Measurements from ENCODE around the gene CES5A. TPM values are rescaled to one million over a fixed set of nuclear protein-coding genes. Genes with fewer than 3 reads are reported as not detected.
"Not testable (repeated sequence)": the region's sequence is repeated elsewhere in the genome, so short reads cannot be mapped to it uniquely, and the experiment has no call there.

The CES5A gene
- total RNA-seq, 3 donors from 2014 or later, result not detected

DNA sequence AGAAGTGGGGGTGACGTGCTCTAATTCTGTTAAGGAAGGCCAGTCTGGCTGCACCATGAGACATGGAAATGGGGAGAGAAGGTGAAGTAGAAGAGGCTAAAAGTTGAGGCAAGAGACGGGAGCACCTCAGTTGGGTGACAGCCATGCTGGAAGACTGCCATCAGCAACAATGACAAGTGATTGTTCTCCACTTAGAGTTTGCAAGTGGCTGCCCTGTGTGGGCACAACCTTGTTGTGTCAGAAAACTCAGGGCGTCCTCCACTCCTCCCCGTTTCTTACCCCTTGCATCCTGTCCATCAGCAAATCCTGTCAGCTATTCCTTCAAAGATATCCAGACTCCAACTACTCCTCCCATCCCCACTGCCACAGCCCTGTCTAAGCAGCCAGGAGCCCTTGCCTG is 59.9 kb downstream of the CES5A start:
- Histone ChIP-seq H3K4me1 (ENCODE audit: low read depth) (no peaks in the 10 kb centered on the region), H3K4me3 (no peak overlapping the region), H3K36me3 (ENCODE audit: low read depth) (no peaks in the 10 kb centered on the region), H3K9me3 (no peaks in the 10 kb centered on the region)
- no peak for ATAC-seq
- intact Hi-C loops (cut with DNase I, micrococcal nuclease), result no loop called here
- TF ChIP-seq, protein P1, sequence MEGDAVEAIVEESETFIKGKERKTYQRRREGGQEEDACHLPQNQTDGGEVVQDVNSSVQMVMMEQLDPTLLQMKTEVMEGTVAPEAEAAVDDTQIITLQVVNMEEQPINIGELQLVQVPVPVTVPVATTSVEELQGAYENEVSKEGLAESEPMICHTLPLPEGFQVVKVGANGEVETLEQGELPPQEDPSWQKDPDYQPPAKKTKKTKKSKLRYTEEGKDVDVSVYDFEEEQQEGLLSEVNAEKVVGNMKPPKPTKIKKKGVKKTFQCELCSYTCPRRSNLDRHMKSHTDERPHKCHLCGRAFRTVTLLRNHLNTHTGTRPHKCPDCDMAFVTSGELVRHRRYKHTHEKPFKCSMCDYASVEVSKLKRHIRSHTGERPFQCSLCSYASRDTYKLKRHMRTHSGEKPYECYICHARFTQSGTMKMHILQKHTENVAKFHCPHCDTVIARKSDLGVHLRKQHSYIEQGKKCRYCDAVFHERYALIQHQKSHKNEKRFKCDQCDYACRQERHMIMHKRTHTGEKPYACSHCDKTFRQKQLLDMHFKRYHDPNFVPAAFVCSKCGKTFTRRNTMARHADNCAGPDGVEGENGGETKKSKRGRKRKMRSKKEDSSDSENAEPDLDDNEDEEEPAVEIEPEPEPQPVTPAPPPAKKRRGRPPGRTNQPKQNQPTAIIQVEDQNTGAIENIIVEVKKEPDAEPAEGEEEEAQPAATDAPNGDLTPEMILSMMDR (IDR thresholded peaks at IDR 0.05), result no peak
- no peak for DNase-seq

DNA sequence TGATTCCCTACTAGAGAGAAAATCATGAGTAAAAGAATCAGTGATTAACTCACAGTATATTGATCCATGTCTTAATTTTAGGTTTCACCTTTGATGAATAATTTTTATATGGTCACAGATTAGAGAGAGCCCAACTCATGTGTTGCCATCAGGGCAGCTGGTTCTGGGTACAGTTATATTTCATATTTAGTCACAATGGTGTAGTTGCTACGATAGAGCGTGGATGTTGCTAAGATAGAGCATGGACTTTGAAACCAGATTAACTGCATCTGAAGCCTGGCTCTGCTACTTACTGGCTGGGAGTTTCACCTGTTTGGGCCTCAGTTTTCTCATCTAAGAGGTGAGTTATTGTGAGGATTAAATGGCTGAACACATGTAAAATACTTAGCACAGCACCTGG is 61.0 kb downstream of the CES5A start:
- intact Hi-C loops (cut with DNase I, micrococcal nuclease); H3K4me1 ChIP-seq (ENCODE audit: low read depth); DNase-seq; H3K9me3 ChIP-seq; ATAC-seq; H3K4me3 ChIP-seq; H3K36me3 ChIP-seq (ENCODE audit: low read depth): not testable (repeated sequence)

DNA sequence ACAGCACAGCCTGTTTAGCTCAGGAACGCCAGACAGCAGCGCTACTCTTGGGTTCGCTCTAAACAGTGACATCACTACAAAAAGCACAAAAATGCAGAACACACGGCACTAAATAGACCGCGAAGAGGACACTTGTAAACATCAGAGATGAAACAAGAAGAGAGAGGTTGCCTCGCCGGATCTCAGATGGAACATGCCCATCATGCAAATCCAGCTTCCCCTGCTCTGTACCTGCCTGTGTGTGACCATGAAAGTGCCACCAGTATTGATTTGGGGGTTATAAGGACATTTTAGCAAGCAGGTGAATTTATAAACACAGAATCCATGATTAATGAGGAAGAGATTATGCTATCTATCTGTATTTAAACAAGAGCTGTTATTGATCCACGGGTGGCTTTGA is 61.4 kb downstream of the CES5A start:
- H3K36me3 ChIP-seq (ENCODE audit: low read depth); ATAC-seq; H3K4me3 ChIP-seq; intact Hi-C loops (cut with DNase I, micrococcal nuclease); H3K4me1 ChIP-seq (ENCODE audit: low read depth); H3K9me3 ChIP-seq; DNase-seq: not testable (repeated sequence)

DNA sequence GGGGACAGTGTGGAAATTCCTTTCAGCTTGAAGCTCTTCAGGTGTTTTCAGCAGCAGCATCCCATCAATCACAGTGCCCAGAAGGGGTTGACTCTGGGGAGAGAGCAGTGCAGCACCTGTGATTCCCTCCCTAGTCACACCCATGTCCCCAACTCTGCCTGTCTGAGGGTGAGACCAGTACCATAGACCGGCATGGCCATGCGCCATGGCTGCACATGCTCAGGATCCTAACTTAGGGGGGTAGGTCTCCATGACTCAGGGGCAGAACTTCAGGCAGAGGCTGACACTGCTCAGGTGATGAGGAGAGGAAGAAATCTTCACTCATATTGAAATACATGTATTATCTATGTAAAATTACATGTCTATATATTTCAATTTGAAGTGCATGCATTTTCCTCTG is 62.2 kb downstream of the CES5A start:
- H3K36me3 ChIP-seq (ENCODE audit: low read depth), result no peaks in the 10 kb centered on the region
- intact Hi-C loops (cut with DNase I, micrococcal nuclease), result no loop called here
- no peak overlapping the region for H3K4me3 ChIP-seq
- ATAC-seq, result no peak
- no peaks in the 10 kb centered on the region for H3K4me1 ChIP-seq (ENCODE audit: low read depth)
- no peaks in the 10 kb centered on the region for H3K9me3 ChIP-seq
- DNase-seq, result no peak
- TF ChIP-seq, protein P1 (IDR thresholded peaks at IDR 0.05), result no peak

DNA sequence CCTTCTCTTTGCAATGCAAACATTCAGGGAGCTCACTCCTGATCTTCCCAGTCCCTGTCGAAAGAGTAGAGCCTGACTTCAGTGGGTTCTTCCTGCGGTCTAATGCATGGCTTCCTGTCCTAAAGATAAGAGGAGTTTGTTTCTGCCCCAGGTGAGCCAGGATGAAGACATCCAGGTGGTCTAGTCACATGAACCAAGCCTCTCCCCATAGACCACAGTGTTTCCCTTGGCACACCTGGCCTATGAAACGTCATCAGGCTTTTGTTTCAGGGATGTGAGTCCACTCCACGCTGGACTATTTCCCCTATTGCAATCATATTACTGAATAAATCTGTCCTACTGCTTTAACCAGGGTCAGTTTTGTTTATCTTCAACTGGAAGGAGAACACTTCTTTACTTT is 63.4 kb downstream of the CES5A start:
- H3K4me1 ChIP-seq (ENCODE audit: low read depth), result no peaks in the 10 kb centered on the region
- ATAC-seq (no peak), DNase-seq (no peak)
- no peaks in the 10 kb centered on the region for H3K9me3 ChIP-seq
- TF ChIP-seq, protein P1 (IDR thresholded peaks at IDR 0.05), result no peak
- H3K4me3 ChIP-seq, result no peak overlapping the region
- no peaks in the 10 kb centered on the region for H3K36me3 ChIP-seq (ENCODE audit: low read depth)
- intact Hi-C loops (cut with DNase I, micrococcal nuclease), result no loop called here

DNA sequence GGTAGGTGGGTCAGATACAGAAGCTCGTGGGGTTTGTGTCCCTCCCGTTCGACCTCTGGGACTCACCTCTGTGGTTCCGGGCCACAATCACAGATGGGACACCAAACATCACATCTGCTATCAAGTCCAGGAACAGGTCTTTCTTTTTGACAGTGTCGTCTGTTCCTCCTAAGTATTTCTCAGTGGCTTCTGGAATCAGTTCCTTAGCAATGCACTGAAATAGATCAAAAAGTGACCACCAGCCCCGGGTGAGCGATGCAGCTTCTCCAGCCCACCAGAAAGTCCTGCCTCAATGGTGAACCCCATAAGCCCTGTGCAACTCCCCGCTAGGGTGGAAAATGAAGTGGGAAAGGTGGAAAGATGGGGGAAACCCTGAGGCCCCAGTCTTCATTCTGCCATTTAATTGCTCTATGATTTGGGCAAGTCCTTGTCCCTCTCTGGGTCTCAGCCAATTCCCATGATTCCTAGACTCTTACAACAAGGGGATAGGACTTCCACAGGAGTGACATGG is 64.7 kb downstream of the CES5A start:
- no peaks in the 10 kb centered on the region for H3K4me1 ChIP-seq (ENCODE audit: low read depth)
- H3K36me3 ChIP-seq (ENCODE audit: low read depth), result no peaks in the 10 kb centered on the region
- intact Hi-C loops (cut with DNase I, micrococcal nuclease), result no loop called here
- H3K4me3 ChIP-seq, result no peak overlapping the region
- ATAC-seq, result no peak
- H3K9me3 ChIP-seq, result no peaks in the 10 kb centered on the region
- no peak for DNase-seq
- TF ChIP-seq, protein P1 (IDR thresholded peaks at IDR 0.05), result no peak

DNA sequence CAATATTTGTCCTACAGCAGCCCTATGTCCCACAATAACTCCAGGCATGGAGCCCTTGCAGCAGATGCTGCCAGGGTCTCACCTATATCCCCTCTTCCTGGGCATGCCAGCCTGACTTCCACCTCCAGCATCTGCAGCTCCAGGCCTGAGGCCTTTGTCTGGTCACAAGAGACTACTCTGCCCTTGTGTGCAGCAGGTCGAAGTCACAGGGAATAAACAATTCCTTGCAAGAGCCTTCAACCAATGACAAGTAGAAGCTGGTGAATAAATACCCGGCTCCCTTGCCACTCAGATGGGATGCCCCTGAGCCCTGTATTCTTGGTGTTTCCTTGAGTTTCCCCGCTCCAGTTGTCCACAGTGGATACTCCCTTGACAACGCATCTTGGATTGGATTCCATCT is 65.3 kb downstream of the CES5A start:
- no peaks in the 10 kb centered on the region for H3K9me3 ChIP-seq
- intact Hi-C loops (cut with DNase I, micrococcal nuclease), result no loop called here
- H3K36me3 ChIP-seq (ENCODE audit: low read depth), result no peaks in the 10 kb centered on the region
- ATAC-seq (no peak), DNase-seq (no peak)
- no peak overlapping the region for H3K4me3 ChIP-seq
- H3K4me1 ChIP-seq (ENCODE audit: low read depth), result no peaks in the 10 kb centered on the region
- TF ChIP-seq, protein P1 (IDR thresholded peaks at IDR 0.05), result no peak
